ENCODE measurements around the gene RERE. TPM values are rescaled to one million over a fixed set of nuclear protein-coding genes. Genes with fewer than 3 reads are reported as not detected.
"Not testable (repeated sequence)": the region's sequence is repeated elsewhere in the genome, so short reads cannot be mapped to it uniquely, and the experiment has no call there.

Gene RERE
- total RNA-seq, 1 experiment from 2014 or later, result 40.6 TPM

DNA sequence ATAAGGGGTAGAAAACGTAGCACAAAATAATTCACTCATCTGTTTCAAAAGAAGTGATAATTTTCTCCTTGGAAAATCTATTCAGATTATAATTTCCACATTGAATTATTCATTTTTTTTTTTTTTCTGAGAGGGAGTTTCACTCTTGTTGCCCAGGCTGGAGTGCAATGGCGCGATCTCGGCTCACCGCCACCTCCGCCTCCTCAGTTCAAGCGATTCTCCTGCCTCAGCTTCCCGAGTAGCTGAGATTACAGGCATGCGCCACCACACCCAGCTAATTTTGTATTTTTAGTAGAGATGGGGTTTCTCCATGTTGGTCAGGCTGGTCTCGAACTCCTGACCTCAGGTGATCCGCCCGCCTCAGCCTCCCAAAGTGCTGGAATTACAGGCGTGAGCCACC is 1.3 kb upstream of the RERE start:
- intact Hi-C loops (cut with micrococcal nuclease), result not testable (repeated sequence)

DNA sequence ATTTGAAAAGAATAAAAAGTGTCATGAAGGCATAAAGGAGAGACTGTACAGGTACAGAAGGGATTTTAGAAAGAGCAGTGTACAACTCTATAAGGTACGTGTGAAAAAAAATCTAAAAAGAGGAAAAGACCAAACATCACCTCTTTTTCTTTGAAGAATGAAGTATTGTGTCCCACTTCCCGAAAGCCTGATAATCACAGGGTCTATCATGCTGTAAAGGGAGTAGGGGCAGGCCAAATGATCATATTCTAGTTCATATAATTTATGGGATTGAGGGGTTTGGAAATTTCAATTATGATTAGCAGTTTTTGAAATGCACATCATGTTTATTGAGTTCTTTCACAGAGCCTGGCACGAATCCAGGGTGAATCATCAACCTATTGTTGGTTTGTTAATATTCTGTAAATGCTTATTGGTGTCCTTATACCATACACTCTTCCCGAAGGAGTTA is 910 bp upstream of the RERE start:
- peaks cover 30 to 50% of the 10 kb centered on the region in 2 experiments for H3K4me1 ChIP-seq (ENCODE audit: control insufficient read depth in 1 of 2, insufficient read depth in 2 of 2, low read length in 2 of 2)
- H3K27me3 ChIP-seq (ENCODE audit: insufficient read depth, low read length), result no peaks in the 10 kb centered on the region
- POLR2A ChIA-PET, result no interaction called here
- H3K4me3 ChIP-seq (replicated peaks in 1 of 2; ENCODE audit: low read depth in 1 of 2, low read length in 2 of 2), result peak overlapping the region; percentile 41 to 84
- H3K9me2 ChIP-seq (ENCODE audit: insufficient read depth), result no peaks in the 10 kb centered on the region
- peak overlapping the region; percentile 83 for H3K4me2 ChIP-seq (ENCODE audit: low read length)
- peak overlapping the region; percentile 82; the same call in 1 of the 2 replicates for H3K27ac ChIP-seq (ENCODE audit: low read depth, low read length)
- no peaks in the 10 kb centered on the region for H3K9me3 ChIP-seq (ENCODE audit: control insufficient read depth in 1 of 2, insufficient read depth in 1 of 2, low read depth in 1 of 2, low read length in 2 of 2)
- CTCF ChIA-PET, result no interaction called here
- no peak for TF ChIP-seq ELF1 (IDR thresholded peaks at IDR 0.05; ENCODE audit: borderline replicate concordance, low read depth)
- TF ChIP-seq CBX3 (IDR thresholded peaks at IDR 0.05; ENCODE audit: low read depth), result no peak
- no peak for TF ChIP-seq EZH2 (IDR thresholded peaks at IDR 0.05)
- TF ChIP-seq SP1 (IDR thresholded peaks at IDR 0.05; ENCODE audit: low read depth), result peak; percentile 31; the same call in 1 of the 2 replicates
- 0 out of 2 replicates have a peak, but pooled peaks have one; percentile 17 for TF ChIP-seq FOSL1 (IDR thresholded peaks at IDR 0.05; ENCODE audit: low read depth)
- no peak for TF ChIP-seq TCF7L2 (IDR thresholded peaks at IDR 0.05; ENCODE audit: borderline replicate concordance, extremely low read depth, insufficient read depth, insufficient read length)
- 0 out of 2 replicates have a peak, but pooled peaks have one; percentile 36 for TF ChIP-seq SRF (IDR thresholded peaks at IDR 0.05; ENCODE audit: low read depth)
- peak; percentile 21; the same call in 1 of the 2 replicates for TF ChIP-seq CEBPB (IDR thresholded peaks at IDR 0.05; ENCODE audit: low read depth)
- TF ChIP-seq JUND (IDR thresholded peaks at IDR 0.05), result peak; percentile 38; the same call in 1 of the 2 replicates
- TF ChIP-seq, protein P1, sequence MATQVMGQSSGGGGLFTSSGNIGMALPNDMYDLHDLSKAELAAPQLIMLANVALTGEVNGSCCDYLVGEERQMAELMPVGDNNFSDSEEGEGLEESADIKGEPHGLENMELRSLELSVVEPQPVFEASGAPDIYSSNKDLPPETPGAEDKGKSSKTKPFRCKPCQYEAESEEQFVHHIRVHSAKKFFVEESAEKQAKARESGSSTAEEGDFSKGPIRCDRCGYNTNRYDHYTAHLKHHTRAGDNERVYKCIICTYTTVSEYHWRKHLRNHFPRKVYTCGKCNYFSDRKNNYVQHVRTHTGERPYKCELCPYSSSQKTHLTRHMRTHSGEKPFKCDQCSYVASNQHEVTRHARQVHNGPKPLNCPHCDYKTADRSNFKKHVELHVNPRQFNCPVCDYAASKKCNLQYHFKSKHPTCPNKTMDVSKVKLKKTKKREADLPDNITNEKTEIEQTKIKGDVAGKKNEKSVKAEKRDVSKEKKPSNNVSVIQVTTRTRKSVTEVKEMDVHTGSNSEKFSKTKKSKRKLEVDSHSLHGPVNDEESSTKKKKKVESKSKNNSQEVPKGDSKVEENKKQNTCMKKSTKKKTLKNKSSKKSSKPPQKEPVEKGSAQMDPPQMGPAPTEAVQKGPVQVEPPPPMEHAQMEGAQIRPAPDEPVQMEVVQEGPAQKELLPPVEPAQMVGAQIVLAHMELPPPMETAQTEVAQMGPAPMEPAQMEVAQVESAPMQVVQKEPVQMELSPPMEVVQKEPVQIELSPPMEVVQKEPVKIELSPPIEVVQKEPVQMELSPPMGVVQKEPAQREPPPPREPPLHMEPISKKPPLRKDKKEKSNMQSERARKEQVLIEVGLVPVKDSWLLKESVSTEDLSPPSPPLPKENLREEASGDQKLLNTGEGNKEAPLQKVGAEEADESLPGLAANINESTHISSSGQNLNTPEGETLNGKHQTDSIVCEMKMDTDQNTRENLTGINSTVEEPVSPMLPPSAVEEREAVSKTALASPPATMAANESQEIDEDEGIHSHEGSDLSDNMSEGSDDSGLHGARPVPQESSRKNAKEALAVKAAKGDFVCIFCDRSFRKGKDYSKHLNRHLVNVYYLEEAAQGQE (IDR thresholded peaks at IDR 0.05; ENCODE audit: low read depth), result no peak
- TF ChIP-seq, protein P2, sequence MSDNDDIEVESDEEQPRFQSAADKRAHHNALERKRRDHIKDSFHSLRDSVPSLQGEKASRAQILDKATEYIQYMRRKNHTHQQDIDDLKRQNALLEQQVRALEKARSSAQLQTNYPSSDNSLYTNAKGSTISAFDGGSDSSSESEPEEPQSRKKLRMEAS (IDR thresholded peaks at IDR 0.05), result peak; percentile 27; the same call in 1 of the 2 replicates
- TF ChIP-seq, protein P3, sequence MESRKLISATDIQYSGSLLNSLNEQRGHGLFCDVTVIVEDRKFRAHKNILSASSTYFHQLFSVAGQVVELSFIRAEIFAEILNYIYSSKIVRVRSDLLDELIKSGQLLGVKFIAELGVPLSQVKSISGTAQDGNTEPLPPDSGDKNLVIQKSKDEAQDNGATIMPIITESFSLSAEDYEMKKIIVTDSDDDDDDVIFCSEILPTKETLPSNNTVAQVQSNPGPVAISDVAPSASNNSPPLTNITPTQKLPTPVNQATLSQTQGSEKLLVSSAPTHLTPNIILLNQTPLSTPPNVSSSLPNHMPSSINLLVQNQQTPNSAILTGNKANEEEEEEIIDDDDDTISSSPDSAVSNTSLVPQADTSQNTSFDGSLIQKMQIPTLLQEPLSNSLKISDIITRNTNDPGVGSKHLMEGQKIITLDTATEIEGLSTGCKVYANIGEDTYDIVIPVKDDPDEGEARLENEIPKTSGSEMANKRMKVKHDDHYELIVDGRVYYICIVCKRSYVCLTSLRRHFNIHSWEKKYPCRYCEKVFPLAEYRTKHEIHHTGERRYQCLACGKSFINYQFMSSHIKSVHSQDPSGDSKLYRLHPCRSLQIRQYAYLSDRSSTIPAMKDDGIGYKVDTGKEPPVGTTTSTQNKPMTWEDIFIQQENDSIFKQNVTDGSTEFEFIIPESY (IDR thresholded peaks at IDR 0.05; ENCODE audit: extremely low read depth, insufficient replicate concordance, low read length), result no peak
- ATAC-seq (no peak), DNase-seq (ENCODE audit: low read depth, low spot score) (peak; percentile 42)
- H3K79me2 ChIP-seq (ENCODE audit: insufficient read depth, low read length), result peaks cover 39% of the 10 kb centered on the region
- H3K36me3 ChIP-seq (ENCODE audit: control insufficient read depth in 1 of 2, insufficient read depth in 2 of 2, low read length in 2 of 2), result no peaks in the 10 kb centered on the region
- TSS peak; percentile 95 for BruUV-seq (replicated peaks)
- intact Hi-C loops (cut with micrococcal nuclease), result no loop called here
- H2AFZ ChIP-seq (ENCODE audit: low read depth, low read length, poor library complexity, severe bottlenecking), result peak overlapping the region; percentile 42
- no peaks in the 10 kb centered on the region for H4K20me1 ChIP-seq (ENCODE audit: insufficient read depth)
- RAD21 ChIA-PET (ENCODE audit: low non-redundant PET in 1 of 2, low total read pairs in 2 of 2, uncharacterized antibody in 2 of 2, unreplicated experiment in 2 of 2), result no interaction called here
- H3K9ac ChIP-seq (ENCODE audit: low read length), result peak overlapping the region; percentile 91

More for the DNA sequence above, 1.3 kb upstream of the RERE start:
- H3K9me3 ChIP-seq (ENCODE audit: control insufficient read depth in 1 of 2, insufficient read depth in 1 of 2, low read depth in 1 of 2, low read length in 2 of 2); CTCF ChIA-PET; H4K20me1 ChIP-seq (ENCODE audit: insufficient read depth); H3K36me3 ChIP-seq (ENCODE audit: control insufficient read depth in 1 of 2, insufficient read depth in 2 of 2, low read length in 2 of 2); H3K9ac ChIP-seq (ENCODE audit: low read length); H3K27ac ChIP-seq (ENCODE audit: low read depth, low read length); ATAC-seq; DNase-seq (ENCODE audit: low read depth, low spot score); BruUV-seq (replicated peaks); H3K27me3 ChIP-seq (ENCODE audit: insufficient read depth, low read length); RAD21 ChIA-PET (ENCODE audit: low non-redundant PET in 1 of 2, low total read pairs in 2 of 2, uncharacterized antibody in 2 of 2, unreplicated experiment in 2 of 2); POLR2A ChIA-PET; H3K9me2 ChIP-seq (ENCODE audit: insufficient read depth): not testable (repeated sequence)
- H3K4me2 ChIP-seq (ENCODE audit: low read length), result peak overlapping the region; percentile 83
- peaks cover 34% of the 10 kb centered on the region for H3K79me2 ChIP-seq (ENCODE audit: insufficient read depth, low read length)
- peak overlapping the region in 1 of 2 experiments; percentile 84; a peak in 1 of 4 replicates for H3K4me3 ChIP-seq (replicated peaks in 1 of 2; ENCODE audit: low read depth in 1 of 2, low read length in 2 of 2)
- H3K4me1 ChIP-seq (ENCODE audit: control insufficient read depth in 1 of 2, insufficient read depth in 2 of 2, low read length in 2 of 2), result peaks cover 31 to 51% of the 10 kb centered on the region in 2 experiments
- peak overlapping the region; percentile 42 for H2AFZ ChIP-seq (ENCODE audit: low read depth, low read length, poor library complexity, severe bottlenecking)
